Endodermal cell (in vitro differentiated cells): ENCODE measurements around the gene RYR3. TPM values are rescaled to one million over a fixed set of nuclear protein-coding genes. Genes with fewer than 3 reads are reported as not detected.

ENCODE experiments used
- DNase-seq: peaks from one replicate; pipeline ENCODE4 v3.0.0-alpha.2; 2017
- H3K27ac ChIP-seq: 2 replicates; pipeline ENCODE4 v1.5.1; 2013; ENCODE audit warnings: mild to moderate bottlenecking, low read depth, low read length, moderate library complexity
- H3K27me3 ChIP-seq: 2 replicates; pipeline ENCODE4 v1.6.1; 2013; ENCODE audit warnings: mild to moderate bottlenecking, low read length, moderate library complexity; ENCODE audit not compliant: insufficient read depth, control insufficient read depth, poor library complexity, severe bottlenecking
- H3K36me3 ChIP-seq: 2 replicates; pipeline ENCODE4 v1.7.0; 2013; ENCODE audit warnings: mild to moderate bottlenecking, low read length, moderate library complexity; ENCODE audit not compliant: control insufficient read depth, insufficient read depth
- H3K4me1 ChIP-seq: one replicate; pipeline ENCODE4 v1.7.0; 2013; ENCODE audit warnings: low read length; ENCODE audit not compliant: control insufficient read depth, insufficient read depth
- H3K4me3 ChIP-seq: 2 replicates; pipeline ENCODE4 v1.5.1; 2013; ENCODE audit warnings: mild to moderate bottlenecking, low read length, moderate library complexity
- H3K9ac ChIP-seq: 2 replicates; pipeline ENCODE4 v1.6.1; 2013; ENCODE audit warnings: mild to moderate bottlenecking, low read length, moderate library complexity; ENCODE audit not compliant: poor library complexity, severe bottlenecking; ENCODE audit errors: extremely low read depth
- H3K9me3 ChIP-seq: 2 replicates; pipeline ENCODE4 v1.6.1; 2013; ENCODE audit warnings: mild to moderate bottlenecking, low read length, moderate library complexity; ENCODE audit not compliant: control insufficient read depth
- H3K27ac Mint-ChIP-seq: 2 replicates; pipeline ENCODE4 v1.8.0; 2020; ENCODE audit warnings: mixed read lengths
- H3K27me3 Mint-ChIP-seq: 2 replicates; pipeline ENCODE4 v1.8.0; 2021; ENCODE audit warnings: mild to moderate bottlenecking, mixed read lengths; ENCODE audit not compliant: insufficient read depth
- H3K36me3 Mint-ChIP-seq: 2 replicates; pipeline ENCODE4 v1.8.0; 2020; ENCODE audit warnings: low read depth, mixed read lengths
- H3K4me1 Mint-ChIP-seq: 2 replicates; pipeline ENCODE4 v1.8.0; 2020; ENCODE audit warnings: mixed read lengths
- H3K4me3 Mint-ChIP-seq: 2 replicates; pipeline ENCODE4 v1.8.0; 2020; ENCODE audit warnings: mild to moderate bottlenecking, moderate library complexity, mixed read lengths
- H3K9me3 Mint-ChIP-seq: 2 replicates; pipeline ENCODE4 v1.8.0; 2020; ENCODE audit warnings: mild to moderate bottlenecking, mixed read lengths
- CTCF ChIP-seq: fragments of 200-600 bp; sonication (generic); conservative IDR thresholded peaks from 2 replicates; pipeline ENCODE4 v1.5.0; 2021; ENCODE audit warnings: antibody characterized with exemption, mild to moderate bottlenecking
- WGBS, 2 experiments: methylation state at CpG; one replicate each; pipeline versions ENCODE4 v1.1.5 to v1.1.7; 2013; ENCODE audit warnings: missing lambda C conversion rate in 2 of 2, mixed read lengths in 1 of 2; ENCODE audit not compliant: insufficient coverage in 1 of 2, insufficient read length in 1 of 2; 5-methylcytosine and 5-hydroxymethylcytosine counted together
- total RNA-seq, 2 donors: library from RNA; stranded (reverse); fragmentation: NEBNext Ultra II Directional in 1 of 2; extraction: Animal tissue kit (Norgen Biotek cat#: 25700) in 1 of 2; gene quantifications; 2 replicates in 1 of 2; 3 replicates in 1 of 2; pipeline ENCODE4 v1.2.1, GENCODE V29; 2021

Gene RYR3
- total RNA-seq, 2 donors from 2014 or later, result 0.71 to 1.4 TPM

- no peak overlapping the region for H3K4me3 Mint-ChIP-seq
- Histone ChIP-seq H3K9me3 (peaks cover under 1% of the 10 kb centered on the region), H3K27ac (no peak overlapping the region), H3K36me3 (no peaks in the 10 kb centered on the region), H3K4me1 (no peaks in the 10 kb centered on the region), H3K9ac (no peak overlapping the region), H3K4me3 (no peak overlapping the region), H3K27me3 (no peaks in the 10 kb centered on the region)
- H3K27ac Mint-ChIP-seq, result no peak overlapping the region
- TF ChIP-seq CTCF, result no peak
- peaks cover 12% of the 10 kb centered on the region for H3K9me3 Mint-ChIP-seq
- H3K27me3 Mint-ChIP-seq, result no peaks in the 10 kb centered on the region
- H3K4me1 Mint-ChIP-seq, result peaks cover 5% of the 10 kb centered on the region
- no peak for DNase-seq
- WGBS, 2 experiments, result 89 to 90% methylated on average over 2 to 5 of the region's 5 CpGs
- H3K36me3 Mint-ChIP-seq, result no peaks in the 10 kb centered on the region
Observed at GRCh38 chr15:33716025-33716424, 405.3 kb downstream of the RYR3 start.

DNA sequence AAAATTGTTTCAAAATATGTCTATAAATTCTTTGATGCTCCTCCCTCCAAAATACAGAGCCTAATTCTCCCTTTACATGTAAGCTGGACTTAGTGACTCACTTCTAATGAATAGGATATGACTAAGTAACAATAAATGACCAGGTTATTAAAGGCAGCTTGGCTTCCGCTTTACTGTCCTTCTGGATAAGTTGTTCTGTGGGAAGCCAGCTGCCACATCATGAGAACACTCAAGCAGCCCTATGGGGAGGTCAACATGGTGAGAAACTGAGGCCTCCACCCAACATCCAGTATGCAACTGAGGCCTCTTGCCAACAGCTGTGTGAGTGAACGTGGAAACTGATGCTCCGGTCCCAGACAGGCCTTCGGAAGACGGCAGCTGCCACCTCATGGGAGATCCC, 410.2 kb downstream of the RYR3 start:
- no peak overlapping the region for H3K4me3 ChIP-seq
- H3K4me3 Mint-ChIP-seq, result no peak overlapping the region
- 80 to 98% methylated on average over 1 to 5 of the region's 5 CpGs for WGBS, 2 experiments
- no peaks in the 10 kb centered on the region for H3K36me3 ChIP-seq
- no peak overlapping the region for H3K9ac ChIP-seq
- no peaks in the 10 kb centered on the region for H3K27me3 ChIP-seq
- H3K27ac Mint-ChIP-seq, result no peak overlapping the region
- no peaks in the 10 kb centered on the region for H3K4me1 ChIP-seq
- H3K9me3 ChIP-seq, result no peaks in the 10 kb centered on the region
- H3K9me3 Mint-ChIP-seq, result no peaks in the 10 kb centered on the region
- H3K27me3 Mint-ChIP-seq, result no peaks in the 10 kb centered on the region
- no peak overlapping the region for H3K27ac ChIP-seq
- DNase-seq, result no peak
- no peak for TF ChIP-seq CTCF
- peaks cover 5% of the 10 kb centered on the region for H3K4me1 Mint-ChIP-seq
- H3K36me3 Mint-ChIP-seq, result no peaks in the 10 kb centered on the region

DNA sequence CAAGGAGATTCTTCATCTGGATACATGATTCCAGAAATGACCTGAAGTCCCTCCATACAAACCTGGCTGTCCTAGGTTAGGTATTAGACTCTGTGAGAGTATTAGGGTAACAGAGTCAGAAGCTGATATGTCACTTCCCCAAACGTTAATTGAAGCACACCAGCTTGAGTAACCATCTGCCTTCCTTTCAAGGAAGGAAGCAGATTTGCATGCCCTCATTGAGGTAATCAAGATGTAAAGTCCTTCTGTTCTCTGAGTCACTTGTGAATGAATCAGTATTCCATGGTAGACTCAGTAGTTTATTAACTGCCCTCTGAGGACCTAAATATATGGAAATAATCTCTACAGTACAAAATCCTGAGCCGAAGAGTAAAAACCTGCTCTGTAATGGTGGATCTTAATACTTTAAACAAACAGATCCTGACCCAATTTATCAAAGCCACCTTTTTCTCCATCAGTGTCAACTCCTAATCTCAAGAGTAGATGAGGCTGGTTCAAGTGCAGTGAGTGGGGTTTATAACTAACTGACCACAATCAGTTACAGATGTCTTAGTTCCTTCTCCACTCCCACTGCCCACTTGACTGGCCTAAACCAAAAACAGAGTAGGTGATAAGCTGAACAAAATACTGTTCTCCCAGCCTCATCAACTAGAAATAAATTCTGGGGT, 411.4 kb downstream of the RYR3 start:
- Mint-ChIP-seq H3K9me3 (no peaks in the 10 kb centered on the region), H3K27me3 (no peaks in the 10 kb centered on the region), H3K36me3 (no peaks in the 10 kb centered on the region), H3K27ac (no peak overlapping the region), H3K4me1 (peaks cover 5% of the 10 kb centered on the region), H3K4me3 (no peak overlapping the region)
- TF ChIP-seq CTCF, result no peak
- Histone ChIP-seq H3K27ac (no peak overlapping the region), H3K27me3 (no peaks in the 10 kb centered on the region), H3K4me1 (no peaks in the 10 kb centered on the region), H3K9ac (no peak overlapping the region), H3K4me3 (no peak overlapping the region), H3K36me3 (no peaks in the 10 kb centered on the region), H3K9me3 (no peaks in the 10 kb centered on the region)
- WGBS, 2 experiments, result 57 to 77% methylated on average over 1 to 2 of the region's 2 CpGs
- no peak for DNase-seq
